Measurements from ENCODE around the gene FSHR. TPM values are rescaled to one million over a fixed set of nuclear protein-coding genes. Genes with fewer than 3 reads are reported as not detected.

Gene FSHR
- total and polyA plus RNA-seq, 12 donors: 0.17 to 0.47 (median 0.21) TPM; not detected in 6

DNA sequence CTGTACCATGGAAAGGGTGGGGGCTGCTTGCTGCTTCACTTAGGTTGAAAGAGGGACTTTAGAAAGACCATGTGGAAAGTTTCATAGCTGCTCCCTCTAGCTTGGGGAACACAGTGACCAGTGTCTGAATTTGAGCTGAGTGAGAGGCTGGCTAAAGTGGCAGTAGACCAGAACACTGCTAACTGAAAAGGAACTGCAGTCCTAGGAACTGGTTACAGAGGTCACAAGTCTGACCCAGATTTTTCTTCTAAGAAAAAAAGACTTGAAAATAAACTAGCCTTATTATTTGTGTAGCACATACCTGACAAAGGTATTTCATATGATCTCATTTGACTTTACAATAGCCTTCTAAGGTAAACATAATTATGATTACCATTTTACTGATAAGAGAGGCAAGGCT is 153.6 kb downstream of the FSHR start:
- intact Hi-C loops (cut with DNase I): no loop called here
- H3K4me3 ChIP-seq: no peak overlapping the region
- peaks cover 0 to 6% (median 0%) of the 10 kb centered on the region in 7 donors for H3K27me3 ChIP-seq
- H3K27ac ChIP-seq: no peak overlapping the region
- TF ChIP-seq, protein P1, sequence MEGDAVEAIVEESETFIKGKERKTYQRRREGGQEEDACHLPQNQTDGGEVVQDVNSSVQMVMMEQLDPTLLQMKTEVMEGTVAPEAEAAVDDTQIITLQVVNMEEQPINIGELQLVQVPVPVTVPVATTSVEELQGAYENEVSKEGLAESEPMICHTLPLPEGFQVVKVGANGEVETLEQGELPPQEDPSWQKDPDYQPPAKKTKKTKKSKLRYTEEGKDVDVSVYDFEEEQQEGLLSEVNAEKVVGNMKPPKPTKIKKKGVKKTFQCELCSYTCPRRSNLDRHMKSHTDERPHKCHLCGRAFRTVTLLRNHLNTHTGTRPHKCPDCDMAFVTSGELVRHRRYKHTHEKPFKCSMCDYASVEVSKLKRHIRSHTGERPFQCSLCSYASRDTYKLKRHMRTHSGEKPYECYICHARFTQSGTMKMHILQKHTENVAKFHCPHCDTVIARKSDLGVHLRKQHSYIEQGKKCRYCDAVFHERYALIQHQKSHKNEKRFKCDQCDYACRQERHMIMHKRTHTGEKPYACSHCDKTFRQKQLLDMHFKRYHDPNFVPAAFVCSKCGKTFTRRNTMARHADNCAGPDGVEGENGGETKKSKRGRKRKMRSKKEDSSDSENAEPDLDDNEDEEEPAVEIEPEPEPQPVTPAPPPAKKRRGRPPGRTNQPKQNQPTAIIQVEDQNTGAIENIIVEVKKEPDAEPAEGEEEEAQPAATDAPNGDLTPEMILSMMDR (IDR thresholded peaks at IDR 0.05): no peak
- H3K4me1 ChIP-seq: peaks cover 0 to 3% (median 0%) of the 10 kb centered on the region in 9 donors
- H3K36me3 ChIP-seq: no peaks in the 10 kb centered on the region
- DNase-seq (no peak), ATAC-seq (no peak)
- no peaks in the 10 kb centered on the region for H3K9me3 ChIP-seq

DNA sequence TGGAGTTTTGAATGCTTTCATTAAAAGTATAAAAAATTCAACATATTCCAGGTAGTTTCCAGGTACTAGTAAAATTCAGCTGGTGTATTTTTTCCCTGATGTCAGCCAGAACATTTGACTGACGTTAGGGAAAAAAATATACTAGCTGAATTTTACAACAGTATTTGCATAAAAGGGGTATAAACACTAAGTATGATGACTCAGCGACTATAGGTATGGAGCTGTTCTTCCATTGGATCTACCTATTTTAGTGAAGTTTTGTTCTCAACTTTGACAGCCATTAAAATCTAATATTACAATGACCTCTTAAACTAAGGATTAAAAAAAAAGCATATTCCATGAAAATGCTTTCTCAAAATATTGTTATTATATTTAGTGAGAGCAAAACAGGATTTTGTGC is 155.9 kb downstream of the FSHR start:
- ATAC-seq (no peak), DNase-seq (no peak)
- Histone ChIP-seq H3K27ac (no peak overlapping the region), H3K4me3 (no peak overlapping the region), H3K4me1 (peaks cover 0 to 3% (median 0%) of the 10 kb centered on the region in 9 donors), H3K36me3 (no peaks in the 10 kb centered on the region), H3K27me3 (peaks cover 0 to 11% (median 0%) of the 10 kb centered on the region in 7 donors), H3K9me3 (no peaks in the 10 kb centered on the region)
- intact Hi-C loops (cut with DNase I): no loop called here
- WGBS, 2 donors: 76 to 79% methylated on average over 2 of the region's 2 CpGs
- TF ChIP-seq, protein P1 (IDR thresholded peaks at IDR 0.05): no peak

DNA sequence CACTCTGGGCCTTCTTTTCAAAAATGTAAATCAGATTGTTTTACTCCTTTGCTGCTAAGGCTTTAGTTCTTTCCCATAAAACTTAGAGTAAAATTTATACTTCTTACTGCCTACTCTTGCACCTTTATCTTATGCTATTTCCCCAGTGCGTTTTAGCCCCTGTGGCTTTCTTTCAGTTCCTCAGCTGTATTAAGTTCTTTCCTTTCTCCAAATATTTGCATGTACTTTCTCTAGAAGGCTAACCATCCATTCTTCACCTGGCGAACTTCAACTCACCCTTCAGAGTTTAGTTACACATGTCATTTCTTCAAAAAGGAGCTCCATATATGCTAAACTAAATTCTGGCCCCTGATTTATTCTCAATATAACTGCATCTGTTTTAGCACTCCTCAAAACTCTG is 160.7 kb downstream of the FSHR start:
- 77 to 79% methylated on average over 2 of the region's 2 CpGs for WGBS, 2 donors
- DNase-seq (no peak), ATAC-seq (no peak)
- no peaks in the 10 kb centered on the region for H3K9me3 ChIP-seq
- no peak overlapping the region for H3K4me3 ChIP-seq
- H3K27me3 ChIP-seq: peaks cover 0 to 11% (median 0%) of the 10 kb centered on the region in 7 donors
- intact Hi-C loops (cut with DNase I): no loop called here
- H3K4me1 ChIP-seq: no peaks in the 10 kb centered on the region
- TF ChIP-seq, protein P1 (IDR thresholded peaks at IDR 0.05): no peak
- no peak overlapping the region for H3K27ac ChIP-seq
- H3K36me3 ChIP-seq: no peaks in the 10 kb centered on the region

DNA sequence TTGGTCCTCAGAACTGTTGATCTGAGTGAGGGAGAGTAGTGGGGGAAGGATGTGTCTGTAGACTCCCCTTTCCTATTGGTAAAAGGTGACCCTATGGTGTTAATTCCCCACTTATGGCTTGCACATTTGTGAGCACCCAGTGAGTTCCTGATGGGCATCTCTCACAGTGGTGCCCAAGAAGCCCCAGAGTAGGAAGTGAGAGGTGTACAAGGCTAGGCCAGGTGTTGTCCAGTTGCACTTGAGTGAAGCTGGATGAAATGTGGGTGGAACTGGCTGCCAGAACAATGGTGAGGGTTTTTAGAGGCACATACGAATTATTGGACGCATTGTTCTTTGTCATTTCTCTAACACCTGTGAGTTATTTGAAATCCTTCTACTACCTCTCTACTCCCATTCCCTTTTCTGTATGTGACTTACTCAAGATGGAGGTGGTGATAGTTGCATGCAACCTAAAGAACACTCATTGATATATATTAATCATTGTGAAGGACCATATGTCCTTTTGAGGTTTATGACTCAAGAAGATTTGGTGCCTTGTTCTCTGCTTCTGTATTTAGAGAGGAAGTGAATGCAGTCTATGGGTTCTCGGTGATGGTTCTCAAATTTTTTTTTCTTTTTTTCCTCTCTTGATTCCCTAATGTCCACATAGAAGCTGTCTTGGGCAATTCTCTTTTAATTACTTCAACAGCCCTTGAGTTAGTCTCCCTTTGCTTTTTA is 162.7 kb downstream of the FSHR start:
- no peak overlapping the region for H3K27ac ChIP-seq
- DNase-seq: no peak
- no peaks in the 10 kb centered on the region for H3K4me1 ChIP-seq
- H3K27me3 ChIP-seq: peaks cover 0 to 8% (median 0%) of the 10 kb centered on the region in 7 donors
- ATAC-seq: no peak
- 88 to 91% methylated on average over 3 of the region's 3 CpGs for WGBS, 2 donors
- TF ChIP-seq, protein P1 (IDR thresholded peaks at IDR 0.05): no peak
- intact Hi-C loops (cut with DNase I): no loop called here
- H3K4me3 ChIP-seq: no peak overlapping the region
- H3K36me3 ChIP-seq: no peaks in the 10 kb centered on the region
- H3K9me3 ChIP-seq: no peaks in the 10 kb centered on the region

All from heart right ventricle (tissue), 16 donors.